Measurements from ENCODE around the gene COMP.
A peak's percentile ranks its signal among the peaks of the same experiment; 100 is the strongest.

The COMP gene

DNA sequence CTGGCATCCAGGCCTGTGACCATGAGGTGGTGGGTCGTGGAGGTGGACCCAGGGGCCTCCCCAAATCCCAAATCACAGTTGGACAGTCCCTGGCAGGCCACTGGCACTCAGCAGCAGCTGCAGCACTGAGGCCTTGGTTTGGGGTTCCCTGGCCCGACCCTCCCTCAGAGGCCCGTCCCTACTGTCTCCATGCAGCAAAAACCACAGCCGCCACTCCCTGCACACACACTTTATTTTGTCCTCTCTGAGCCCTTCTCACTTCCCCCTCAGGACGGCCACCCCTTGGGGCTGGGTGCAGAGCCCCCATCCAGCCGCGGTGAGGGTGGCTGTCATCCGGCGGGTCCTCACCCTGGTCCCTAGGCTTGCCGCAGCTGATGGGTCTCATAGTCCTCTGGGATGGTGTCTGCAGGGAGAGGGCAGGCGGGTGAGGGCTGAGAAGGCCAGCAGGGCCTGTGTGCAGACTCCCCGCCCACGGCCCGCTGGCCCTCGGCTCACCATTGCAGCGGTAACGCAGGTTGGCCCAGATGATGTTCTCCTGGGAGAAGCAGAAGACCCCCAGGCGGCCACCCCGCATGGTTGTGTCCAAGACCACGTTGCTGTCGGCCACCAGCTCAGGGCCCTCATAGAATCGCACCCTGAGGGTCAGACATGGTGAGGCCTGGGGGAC, 8.4 kb downstream of the COMP start:
- no peak for DNase-seq

DNA sequence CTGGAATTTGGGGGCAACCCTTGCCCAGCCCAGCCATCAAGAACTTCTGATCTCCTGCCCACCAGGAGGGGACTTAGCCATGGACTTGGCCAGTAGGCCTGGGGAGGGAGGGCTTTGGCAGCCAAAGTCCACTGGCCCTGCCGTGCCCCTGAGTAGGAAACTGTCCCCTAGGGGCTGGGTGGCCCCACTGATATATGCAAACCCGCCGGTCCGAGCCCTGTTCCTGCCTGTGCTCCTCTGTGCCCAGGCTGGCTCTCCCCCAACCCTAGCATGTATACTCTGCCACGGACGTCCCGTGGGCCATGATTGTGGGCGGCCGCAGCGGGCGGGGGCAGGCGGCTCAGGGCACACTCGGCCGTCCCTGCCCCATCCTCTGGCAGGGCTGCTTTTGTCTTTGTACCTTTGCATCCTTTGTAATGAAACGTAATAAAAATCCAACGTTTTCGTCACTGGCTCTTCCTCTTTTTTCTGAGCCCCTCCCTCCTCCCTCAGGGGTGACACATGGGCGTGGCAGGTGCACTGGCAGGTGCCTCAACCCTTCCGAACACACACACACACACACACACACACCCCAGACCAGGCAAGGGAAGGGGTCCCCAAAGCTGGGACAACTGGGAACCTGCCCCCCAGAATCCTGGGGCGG, 9.1 kb downstream of the COMP start:
- DNase-seq: no peak

DNA sequence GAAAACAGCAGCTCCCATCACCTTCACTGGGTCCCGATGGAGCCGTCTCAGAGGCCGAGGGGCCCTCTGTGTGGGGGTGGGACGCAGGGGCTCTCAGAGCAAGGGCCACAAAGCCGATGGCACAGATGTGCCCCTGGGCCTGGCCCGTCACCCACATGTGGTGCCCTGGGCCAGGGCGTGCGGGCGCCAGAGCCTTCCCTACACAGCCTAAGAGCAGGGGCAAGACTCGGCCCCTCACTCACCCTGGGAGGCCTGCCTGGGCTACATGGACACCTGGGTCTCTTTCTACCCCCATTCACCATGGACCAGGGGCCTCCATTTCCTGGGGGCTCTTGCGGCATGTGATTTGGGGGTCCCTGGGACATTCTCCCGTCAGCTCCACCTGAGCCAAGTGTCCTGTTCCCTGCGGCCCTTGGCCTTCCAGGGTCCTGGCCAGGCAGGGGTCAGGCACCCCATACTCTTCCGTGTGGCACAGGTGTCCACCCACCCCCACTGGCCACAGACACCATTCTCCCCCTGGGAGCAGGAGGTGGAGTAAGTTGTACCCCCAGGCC, 10.0 kb downstream of the COMP start:
- no peak for DNase-seq

DNA sequence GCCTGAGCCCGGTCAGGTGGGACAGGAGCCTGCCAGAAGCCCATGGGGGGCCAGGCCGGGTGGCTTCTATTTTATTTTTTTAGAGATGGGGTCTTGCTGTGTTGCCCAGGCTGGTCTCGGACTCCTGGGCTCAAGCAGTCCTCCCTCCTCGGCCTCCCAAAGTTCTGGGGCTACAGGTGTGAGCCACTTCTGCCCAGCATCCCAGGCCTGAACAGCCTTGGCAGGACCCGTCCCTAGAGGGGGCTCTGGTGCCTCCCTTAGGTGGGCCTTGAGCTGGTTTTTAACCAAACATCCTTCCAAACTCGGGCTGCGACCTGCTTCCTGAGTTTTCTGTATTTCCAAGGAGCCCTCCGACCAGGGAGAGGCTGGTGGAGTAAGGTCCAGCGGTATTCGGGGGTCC, 10.5 kb downstream of the COMP start:
- peak; percentile 98 for DNase-seq

DNA sequence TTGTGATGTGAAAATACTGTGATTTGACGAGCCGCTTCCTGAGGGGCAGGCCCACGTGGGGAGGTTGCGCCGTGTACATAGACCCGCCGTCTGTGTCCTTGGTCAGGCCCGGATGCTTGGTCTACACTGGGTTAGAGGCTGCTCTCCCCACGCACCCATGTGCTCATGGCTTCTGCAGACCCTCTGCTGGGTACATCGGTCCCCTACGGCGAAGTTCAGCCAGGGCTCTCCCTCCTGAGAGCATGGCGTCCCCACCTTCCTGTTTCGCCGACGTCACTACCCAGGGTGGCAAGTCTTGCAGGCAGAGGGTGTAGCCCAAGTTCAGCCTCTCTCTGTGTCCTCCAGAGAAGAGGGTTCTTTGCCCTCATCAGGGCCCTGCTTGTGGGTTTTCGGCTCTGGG, 11.0 kb downstream of the COMP start:
- DNase-seq: no peak

DNA sequence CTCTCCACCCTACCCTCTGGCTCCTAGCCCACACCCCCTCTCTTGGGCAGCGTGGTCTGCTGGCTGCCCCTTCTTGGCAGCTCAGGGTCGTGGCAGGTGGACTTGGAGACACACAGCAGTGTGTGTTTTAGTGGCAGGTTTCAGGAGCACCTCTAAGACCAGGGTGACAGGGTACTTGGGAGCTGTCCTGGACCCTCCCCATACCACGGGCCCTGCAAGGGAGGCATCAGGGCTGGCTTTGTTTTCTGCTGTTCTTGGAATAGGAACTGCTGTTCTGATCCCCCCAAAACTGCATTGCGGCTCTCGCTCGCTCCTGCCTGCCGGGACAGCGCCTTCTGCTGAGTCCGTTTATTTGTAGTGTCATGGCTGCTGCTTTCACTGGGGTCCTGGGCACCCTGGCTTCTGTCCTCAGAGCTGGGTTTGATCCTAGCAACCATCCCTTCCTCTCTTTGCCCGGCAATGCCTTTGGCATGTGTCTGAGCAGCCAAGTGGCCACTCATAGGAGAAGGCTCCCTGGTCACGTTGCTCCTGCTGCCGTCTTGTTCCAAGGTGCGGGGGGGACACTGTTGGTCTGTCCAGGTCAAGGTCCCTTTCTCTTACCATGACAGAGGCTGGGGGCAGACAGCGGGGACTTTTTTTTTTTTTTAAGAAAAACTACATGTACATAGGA, 12.1 kb downstream of the COMP start:
- no peak for DNase-seq

- DNase-seq: no peak
Measured at GRCh38 chr19:18778076-18778389, 13.1 kb downstream of the COMP start.

DNA sequence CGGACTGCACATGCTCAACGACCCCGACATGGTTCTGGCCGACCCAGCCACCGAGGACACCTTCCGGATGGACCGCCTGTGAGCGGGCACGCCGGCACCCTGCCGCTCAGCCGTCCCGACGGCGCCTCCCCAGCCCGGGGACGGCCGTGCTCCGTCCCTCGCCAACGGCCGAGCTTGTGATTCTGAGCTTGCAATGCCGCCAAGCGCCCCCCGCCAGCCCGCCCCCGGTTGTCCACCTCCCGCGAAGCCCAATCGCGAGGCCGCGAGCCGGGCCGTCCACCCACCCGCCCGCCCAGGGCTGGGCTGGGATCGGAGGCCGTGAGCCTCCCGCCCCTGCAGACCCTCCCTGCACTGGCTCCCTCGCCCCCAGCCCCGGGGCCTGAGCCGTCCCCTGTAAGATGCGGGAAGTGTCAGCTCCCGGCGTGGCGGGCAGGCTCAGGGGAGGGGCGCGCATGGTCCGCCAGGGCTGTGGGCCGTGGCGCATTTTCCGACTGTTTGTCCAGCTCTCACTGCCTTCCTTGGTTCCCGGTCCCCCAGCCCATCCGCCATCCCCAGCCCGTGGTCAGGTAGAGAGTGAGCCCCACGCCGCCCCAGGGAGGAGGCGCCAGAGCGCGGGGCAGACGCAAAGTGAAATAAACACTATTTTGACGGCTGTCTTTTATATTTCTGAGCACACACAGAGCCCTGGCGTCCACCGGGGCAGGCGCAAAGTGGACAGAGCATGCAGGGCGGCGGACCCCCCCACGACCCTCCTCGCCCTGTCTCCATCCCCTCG, 13.6 kb downstream of the COMP start:
- no peak for DNase-seq

- peak; percentile 87 for DNase-seq
Measured at GRCh38 chr19:18776736-18777135, 14.4 kb downstream of the COMP start.

- peak; percentile 91 for DNase-seq
Measured at GRCh38 chr19:18776288-18776594, 14.9 kb downstream of the COMP start.

DNA sequence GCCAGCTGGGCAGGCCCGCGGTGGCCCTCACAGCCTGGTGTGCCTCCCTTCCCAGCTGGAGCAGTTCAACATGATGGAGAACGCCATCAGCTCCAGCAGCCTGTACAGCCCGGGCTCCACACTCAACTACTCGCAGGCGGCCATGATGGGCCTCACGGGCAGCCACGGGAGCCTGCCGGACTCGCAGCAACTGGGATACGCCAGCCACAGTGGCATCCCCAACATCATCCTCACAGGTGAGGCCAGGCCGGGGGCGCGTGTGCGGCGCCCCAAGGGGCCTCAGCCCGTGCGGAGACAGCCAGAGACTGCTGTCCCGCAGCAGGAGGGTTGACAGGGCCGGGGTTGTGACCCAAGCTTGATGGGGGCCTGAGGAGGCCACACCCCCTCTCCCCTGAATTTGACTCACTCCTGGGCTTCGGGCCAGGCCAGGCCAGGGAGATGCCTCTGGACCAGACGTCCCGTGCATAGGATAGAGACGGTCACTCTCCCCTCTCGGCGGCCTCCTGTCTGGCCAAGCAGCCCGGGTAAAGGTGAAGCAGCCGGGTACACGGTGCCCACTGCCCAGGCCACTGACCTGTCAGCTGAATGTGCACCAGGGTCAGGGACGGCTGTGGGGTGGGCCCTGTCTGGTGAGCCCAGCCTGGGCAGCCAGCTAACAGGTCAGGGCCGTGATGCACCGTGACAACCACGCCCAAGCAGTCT, 15.4 kb downstream of the COMP start:
- no peak for DNase-seq

GRCh38 chr19:18774782-18775444, 16.2 kb downstream of the COMP start:
- DNase-seq: no peak

- DNase-seq: no peak
Measured at GRCh38 chr19:18774107-18774506, 17.0 kb downstream of the COMP start.

DNA sequence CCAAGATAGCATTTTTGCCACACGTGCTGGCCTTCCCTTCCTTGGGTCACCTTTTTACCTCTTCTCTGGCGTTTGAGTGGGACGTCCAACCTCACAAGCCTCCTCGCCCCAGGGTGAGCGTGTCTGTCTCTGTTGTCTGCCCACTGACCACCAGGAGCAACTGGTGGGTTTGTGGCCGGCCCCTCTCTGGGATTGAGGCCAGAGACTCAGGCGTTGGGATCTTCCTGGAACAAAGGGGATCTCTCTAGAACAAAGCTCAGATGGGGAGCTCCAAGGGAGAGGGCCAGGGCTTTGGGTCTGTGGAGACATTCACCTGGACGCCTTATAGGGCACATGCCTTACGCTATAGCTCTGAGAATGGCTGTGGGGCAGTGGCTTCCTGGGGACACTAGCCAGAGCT, 17.4 kb downstream of the COMP start:
- DNase-seq: no peak

GRCh38 chr19:18772620-18773587, 18.2 kb downstream of the COMP start:
- no peak for DNase-seq

- DNase-seq: peak; percentile 84
Measured at GRCh38 chr19:18771328-18772242, 19.5 kb downstream of the COMP start.

DNA sequence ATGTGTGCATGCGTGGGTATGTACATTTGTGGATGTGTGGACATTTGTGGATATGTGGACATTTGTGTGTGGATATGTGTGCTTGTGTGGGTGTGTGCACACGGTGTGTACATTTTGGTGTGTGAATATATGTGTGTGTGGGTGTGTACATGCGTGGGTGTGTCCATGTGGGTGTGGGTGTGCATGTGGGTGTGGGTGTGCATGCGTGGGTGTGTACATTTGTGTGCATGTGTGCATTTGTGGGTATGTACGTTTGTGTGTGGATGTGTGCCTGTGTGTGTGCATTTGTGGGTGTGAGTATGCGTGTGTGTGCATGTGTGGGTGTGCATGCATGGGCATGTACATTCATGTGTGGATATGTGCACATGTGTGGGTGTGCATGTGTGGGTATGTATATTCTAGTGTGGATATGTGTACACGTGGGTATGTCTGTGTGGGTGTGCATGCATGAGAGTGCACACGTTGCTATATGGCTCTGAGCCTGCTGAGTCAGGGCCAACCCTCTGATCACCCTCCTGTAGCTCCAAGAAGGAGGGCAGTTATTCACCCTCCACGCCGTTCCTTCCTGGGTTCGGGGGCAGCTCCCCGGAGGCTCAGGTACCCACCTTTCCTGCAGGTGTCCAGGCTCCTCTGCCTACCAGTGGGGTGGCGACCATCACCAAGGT, 20.3 kb downstream of the COMP start:
- no peak for DNase-seq

GRCh38 chr19:18769989-18770528, 21.0 kb downstream of the COMP start:
- no peak for DNase-seq
